HG03095 (cell line): ENCODE data around the gene SPDYC.

Experiments used
- ATAC-seq: cut with Tn5 transposase; IDR thresholded peaks from one replicate; pipeline ENCODE4 v1.9.1; 2021; ENCODE audit warnings: moderate library complexity; ENCODE audit not compliant: unreplicated experiment

The SPDYC gene

DNA sequence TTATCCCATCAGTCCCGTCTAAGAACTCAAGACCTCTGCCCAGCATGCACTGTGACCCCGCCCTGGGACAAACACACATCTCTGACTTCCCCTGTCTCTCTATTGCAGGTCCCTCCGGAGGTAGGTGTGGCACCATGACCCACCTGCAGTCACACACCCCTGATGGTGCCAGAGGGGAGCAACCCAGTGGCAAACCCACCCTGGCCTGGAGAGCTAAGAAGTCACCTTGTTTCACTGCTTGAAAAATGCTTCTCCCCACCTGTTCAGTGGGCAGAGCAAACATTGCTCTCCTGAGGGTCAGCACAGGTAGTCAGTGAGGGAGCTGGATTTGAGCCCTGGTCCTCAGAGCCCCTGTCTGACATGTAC is 35.6 kb downstream of the SPDYC start:
- no peak for ATAC-seq

DNA sequence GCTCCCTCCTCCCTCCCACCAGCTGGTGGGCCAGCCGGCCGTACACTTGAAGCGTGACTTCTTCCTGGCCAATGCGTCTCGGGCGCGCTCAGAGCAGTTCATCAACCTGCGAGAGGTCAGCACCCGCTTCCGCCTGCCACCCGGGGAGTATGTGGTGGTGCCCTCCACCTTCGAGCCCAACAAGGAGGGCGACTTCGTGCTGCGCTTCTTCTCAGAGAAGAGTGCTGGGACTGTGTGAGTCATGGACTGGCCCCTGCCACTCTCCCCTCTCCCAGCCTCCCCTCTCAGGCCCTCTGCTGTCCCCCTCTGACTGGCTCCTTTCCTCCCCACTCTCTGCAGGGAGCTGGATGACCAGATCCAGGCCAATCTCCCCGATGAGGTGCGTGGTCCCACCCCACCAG is 36.4 kb downstream of the SPDYC start:
- no peak for ATAC-seq

DNA sequence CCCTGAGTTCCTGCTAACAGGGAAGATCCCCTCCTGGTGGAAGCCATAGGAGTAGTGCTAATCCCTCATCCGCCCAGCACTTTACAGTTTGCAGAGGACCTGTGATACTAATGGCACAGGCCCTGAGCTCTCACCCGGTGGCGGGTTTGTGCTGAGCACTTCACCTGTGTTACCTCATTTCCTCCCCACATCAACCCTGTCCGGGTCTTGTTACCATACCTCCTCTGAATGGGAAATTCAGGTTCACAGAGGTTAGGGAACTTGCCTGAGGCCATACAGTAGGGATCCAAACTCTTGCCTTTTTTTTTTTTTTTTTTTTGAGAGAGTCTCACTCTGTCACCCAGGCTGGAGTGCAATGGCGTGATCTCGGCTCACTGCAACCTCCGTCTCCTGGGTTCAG is 36.9 kb downstream of the SPDYC start:
- no peak for ATAC-seq

DNA sequence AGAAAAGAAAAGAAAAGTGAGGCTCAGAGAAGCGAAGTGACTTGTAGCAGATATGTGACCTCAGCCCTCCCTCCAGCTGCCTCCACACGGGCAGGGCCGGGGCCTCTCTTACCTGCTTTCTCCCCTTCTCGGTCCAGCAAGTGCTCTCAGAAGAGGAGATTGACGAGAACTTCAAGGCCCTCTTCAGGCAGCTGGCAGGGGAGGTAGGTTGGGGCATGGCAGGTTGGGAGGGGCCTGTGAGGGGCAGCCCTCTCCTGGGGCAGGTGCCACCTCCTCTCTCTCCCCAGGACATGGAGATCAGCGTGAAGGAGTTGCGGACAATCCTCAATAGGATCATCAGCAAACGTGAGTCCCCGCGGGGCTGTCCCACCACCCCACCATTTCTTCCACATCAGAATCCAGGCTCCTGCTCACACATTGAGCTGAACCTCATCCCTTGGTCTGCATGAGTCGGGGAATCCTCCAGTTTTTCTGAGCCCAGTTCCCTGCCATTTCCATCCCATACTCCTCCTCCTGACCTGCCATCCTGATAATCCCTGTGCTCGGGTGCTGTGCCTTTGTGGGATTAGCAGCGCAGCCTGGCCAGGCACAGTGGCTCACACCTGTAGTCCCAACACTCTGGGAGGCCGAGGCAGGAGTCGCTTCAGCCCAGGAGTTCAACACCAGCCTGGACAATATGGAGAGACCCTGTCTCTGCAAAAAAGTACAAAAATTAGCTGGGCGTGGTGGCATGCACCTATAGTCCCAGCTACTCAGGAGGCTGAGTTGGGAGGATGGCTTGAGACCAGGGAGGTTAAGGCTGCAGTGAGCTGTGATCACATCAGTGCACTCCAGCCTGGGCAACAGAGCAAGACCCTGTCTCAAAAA is 38.1 kb downstream of the SPDYC start:
- ATAC-seq, result no peak

DNA sequence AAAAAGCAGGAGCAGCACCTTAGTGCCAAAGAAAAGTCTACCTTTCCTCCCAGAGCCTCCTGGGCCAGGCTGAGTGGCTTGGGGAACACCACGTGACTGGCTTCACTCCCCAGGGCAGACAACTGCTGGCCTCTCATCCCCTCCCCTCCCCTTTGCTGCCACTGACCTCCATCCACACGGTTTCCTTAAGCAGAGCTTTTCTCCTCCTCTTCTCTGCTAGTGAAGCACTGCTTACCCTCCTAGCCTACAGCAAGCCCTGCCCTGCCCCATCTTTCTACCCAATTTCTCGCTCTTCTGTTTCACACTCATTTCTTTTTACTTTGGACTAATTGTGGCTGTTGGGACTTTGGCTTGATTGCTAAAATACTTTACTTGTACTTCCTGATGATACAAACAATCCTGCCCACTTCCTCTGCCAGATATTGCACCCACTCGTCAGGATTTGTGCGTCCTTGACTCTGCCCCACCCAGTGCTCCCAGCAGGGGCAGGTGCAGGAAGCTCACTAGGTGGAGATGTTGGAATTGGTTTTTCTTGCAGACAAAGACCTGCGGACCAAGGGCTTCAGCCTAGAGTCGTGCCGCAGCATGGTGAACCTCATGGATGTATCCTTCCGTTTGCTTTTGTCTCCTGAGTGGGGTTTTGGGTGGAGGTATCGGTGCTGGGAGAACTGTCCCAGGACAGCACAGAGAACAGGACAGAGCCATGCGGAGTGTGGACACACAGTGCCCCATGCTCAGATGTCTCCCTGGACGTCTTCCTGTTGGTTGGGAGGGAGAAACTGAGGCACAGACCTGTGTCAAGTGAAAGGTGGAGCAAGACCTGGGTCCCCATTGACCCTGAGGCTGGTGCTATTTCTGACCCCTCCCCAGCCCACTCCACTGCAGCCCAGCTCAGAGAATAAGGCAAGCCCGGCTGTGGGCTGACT is 39.0 kb downstream of the SPDYC start:
- no peak for ATAC-seq

DNA sequence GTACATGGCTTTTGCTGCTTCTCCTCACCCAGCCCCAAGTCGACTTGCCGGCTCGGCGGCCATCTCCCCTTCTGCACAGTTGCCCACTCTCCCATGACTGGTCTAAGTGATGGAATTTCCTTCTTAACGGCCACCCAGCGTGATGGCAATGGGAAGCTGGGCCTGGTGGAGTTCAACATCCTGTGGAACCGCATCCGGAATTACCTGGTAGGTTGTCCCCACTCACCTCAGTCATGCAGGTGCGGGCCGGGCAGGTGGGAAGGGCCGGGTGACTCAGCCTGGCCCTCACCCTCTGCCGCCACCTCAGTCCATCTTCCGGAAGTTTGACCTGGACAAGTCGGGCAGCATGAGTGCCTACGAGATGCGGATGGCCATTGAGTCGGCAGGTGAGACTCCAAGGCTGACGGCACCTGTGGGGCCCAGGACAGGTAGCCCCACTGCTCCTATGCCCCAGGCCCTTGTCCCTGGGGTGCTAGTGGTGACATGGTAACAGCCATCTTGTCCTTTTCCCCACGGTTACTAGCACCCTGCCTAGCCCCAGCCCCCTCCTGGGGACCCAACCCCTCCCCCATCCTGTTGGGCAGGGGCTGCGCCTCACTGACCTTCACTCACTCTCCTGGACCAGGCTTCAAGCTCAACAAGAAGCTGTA is 39.8 kb downstream of the SPDYC start:
- ATAC-seq, result no peak

DNA sequence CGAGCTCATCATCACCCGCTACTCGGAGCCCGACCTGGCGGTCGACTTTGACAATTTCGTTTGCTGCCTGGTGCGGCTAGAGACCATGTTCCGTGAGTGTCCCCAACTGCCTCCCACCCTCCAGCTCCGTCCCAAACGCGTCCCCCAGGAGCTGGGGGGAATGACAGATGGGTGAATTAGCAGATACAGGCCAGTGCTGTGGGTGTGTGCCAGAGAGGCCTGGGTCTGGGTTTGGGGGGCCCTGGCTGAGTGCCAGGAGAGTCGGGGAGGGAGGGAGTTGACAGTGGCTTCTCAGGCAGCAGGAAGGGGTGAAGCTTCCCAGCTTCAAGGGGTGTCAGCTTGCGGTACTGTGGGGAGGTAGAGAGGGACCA is 40.3 kb downstream of the SPDYC start:
- ATAC-seq, result no peak

DNA sequence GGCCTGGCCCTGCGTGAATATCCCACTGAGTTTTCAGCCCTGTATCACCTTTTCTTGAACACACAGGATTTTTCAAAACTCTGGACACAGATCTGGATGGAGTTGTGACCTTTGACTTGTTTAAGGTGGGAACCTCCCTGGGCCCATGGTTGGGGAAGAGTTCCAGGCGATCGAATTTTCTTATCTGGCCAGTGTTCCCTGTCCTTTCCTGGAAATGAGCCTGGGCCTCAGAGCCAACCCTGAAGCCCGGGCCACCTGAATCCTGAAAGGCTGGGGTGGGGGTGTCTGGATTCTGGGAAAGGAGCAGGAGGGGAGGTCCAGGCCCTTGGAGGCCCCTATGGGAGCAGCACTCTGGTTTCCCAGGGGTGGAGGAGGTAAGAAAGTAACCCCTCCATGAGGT is 40.7 kb downstream of the SPDYC start:
- ATAC-seq, result no peak

DNA sequence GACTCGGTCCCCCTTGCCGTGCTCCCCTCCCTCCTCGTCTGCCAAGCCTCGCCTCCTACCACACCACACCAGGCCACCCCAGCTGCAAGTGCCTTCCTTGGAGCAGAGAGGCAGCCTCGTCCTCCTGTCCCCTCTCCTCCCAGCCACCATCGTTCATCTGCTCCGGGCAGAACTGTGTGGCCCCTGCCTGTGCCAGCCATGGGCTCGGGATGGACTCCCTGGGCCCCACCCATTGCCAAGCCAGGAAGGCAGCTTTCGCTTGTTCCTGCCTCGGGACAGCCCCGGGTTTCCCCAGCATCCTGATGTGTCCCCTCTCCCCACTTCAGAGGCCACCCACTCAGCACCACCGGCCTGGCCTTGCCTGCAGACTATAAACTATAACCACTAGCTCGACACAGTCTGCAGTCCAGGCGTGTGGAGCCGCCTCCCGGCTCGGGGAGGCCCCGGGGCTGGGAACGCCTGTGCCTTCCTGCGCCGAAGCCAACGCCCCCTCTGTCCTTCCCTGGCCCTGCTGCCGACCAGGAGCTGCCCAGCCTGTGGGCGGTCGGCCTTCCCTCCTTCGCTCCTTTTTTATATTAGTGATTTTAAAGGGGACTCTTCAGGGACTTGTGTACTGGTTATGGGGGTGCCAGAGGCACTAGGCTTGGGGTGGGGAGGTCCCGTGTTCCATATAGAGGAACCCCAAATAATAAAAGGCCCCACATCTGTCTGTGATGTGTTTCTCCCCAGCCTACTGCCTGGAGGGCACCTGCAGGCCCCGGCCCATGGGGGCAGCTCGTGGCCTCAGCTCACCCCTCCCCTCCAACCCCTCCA is 41.5 kb downstream of the SPDYC start:
- no peak for ATAC-seq

DNA sequence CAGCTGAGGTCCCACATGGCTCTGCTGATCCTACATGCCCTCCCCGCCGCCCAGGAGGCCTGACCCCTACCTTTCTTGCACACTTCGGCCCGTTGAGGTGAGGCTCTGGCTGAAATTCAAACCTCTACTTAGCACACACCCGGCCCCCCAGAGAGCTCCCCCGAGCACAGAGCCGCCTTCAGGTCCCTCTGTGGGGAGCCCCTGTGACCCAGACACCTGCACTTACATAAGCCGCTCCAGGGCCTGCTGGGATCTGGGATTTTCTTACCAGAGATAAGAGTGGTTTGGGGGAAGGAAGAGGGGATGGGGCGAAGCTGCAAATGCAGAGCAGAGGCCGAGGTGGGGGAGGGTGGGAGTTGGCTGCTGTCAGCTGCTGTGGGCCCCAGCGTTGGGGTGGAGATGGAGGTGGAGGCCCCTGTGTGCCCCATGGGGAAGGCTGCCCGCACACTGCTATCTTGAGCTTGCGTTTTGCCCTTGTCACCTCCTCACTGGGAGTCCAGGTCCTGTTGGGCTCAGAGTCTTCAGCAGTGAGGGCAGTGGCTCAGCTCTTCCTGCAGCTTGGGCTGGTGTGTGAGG is 42.3 kb downstream of the SPDYC start:
- ATAC-seq, result no peak

DNA sequence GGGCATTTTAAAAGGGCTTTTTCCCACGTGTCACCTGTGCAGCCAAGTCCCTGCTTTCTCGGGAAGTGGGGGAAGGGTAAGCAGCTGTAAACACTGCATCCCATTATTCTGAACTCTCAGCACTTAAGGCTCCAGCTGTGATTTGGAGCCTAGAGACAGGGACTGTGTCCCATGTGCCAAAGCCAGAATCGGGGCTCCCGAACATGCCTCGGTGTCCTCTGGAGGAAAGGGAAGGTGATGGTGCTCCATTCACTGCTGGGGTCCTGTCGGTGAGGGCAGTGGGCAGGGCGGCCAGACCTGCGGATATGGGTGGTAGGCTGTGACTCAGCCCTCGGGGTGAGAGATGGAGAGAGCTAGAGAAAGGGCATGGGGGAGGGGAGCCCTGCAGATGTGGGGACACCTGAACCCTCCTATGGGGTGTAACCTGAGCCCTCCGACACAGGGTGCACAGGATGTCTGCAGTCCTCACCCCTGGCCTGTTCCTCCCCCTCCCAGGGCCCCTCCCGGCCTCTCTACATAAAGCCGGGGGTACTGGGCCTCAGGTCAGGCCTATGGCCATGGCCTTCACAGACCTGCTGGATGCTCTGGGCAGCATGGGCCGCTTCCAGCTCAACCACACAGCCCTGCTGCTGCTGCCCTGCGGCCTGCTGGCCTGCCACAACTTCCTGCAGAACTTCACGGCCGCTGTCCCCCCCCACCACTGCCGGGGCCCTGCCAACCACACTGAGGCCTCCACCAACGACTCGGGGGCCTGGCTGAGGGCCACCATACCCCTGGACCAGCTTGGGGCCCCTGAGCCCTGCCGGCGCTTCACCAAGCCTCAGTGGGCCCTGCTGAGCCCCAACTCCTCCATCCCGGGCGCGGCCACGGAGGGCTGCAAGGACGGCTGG is 43.5 kb downstream of the SPDYC start:
- no peak for ATAC-seq

DNA sequence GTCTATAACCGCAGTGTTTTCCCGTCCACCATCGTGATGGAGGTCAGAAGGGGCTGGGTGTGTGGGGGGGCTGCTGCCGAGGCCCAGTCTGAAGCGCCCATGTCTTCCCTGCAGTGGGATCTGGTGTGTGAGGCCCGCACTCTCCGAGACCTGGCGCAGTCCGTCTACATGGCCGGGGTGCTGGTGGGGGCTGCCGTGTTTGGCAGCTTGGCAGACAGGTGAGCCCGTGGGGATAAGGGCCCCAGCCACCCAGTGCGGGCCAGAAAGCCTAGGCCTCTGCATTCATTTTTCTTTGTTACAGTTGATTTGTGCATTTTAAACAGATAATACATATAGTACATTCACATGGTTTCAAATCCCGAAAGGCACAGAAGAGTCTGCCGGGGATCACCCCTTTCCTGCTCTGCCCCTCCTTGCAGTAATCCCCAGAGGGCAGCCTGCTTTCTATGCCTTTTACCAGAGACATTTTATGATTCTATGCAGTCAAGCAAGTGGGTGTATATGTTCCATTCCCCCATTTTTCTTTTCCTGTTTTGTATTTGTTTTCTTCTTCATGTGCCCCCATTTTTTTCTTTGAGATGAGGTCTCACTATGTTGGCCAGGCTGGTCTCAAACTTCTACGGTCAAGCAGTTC is 44.3 kb downstream of the SPDYC start:
- no peak for ATAC-seq

DNA sequence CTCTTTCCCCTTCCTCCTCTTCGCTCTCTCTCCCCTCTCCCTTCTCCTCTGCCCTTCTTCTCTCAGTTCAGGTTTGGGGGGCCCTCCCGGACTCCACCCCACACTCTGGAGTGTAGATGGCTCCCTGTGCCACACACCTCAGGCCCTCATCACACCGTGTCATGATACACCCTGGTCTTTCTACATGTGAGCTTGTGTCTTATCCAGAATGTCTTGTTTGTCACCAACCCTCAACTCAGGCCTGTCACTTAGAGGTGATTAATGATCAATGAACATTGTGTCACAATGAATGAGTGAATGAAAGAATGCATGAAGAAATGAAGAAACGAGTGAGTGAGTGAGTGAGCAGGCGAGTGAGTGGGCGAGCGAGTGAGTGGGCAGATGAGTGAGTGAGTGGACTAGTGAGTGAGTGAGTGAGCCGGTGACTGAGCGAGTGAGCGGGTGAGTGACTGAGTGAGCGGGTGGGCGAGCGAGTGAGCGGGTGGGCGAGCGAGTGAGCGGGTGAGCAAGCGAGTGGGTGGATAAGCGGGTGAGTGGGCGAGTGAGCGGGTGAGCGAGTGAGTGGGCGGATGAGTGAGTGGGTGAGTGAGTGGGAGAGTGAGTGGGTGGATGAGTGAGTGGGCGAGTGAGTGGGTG is 45.5 kb downstream of the SPDYC start:
- no peak for ATAC-seq

DNA sequence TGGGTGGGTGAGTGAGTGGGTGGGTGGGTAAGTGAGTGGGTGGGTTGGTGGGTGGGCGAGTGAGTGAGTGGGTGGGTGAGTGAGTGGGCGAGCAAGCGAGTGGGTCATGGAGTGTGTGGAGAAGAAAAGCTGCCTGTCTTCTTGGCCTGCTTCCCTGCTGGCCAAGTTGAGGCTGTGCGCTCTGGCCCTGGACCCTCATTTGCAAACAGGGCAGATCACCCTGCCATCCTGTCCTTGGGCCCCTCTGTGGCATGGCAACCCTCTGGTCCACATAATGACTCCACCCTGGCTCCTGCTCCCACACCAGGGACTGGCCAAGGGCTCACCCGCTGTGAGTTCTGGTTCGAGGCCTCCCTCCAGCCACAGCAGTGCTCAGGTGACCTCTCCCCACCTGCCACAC is 46.8 kb downstream of the SPDYC start:
- ATAC-seq, result no peak

DNA sequence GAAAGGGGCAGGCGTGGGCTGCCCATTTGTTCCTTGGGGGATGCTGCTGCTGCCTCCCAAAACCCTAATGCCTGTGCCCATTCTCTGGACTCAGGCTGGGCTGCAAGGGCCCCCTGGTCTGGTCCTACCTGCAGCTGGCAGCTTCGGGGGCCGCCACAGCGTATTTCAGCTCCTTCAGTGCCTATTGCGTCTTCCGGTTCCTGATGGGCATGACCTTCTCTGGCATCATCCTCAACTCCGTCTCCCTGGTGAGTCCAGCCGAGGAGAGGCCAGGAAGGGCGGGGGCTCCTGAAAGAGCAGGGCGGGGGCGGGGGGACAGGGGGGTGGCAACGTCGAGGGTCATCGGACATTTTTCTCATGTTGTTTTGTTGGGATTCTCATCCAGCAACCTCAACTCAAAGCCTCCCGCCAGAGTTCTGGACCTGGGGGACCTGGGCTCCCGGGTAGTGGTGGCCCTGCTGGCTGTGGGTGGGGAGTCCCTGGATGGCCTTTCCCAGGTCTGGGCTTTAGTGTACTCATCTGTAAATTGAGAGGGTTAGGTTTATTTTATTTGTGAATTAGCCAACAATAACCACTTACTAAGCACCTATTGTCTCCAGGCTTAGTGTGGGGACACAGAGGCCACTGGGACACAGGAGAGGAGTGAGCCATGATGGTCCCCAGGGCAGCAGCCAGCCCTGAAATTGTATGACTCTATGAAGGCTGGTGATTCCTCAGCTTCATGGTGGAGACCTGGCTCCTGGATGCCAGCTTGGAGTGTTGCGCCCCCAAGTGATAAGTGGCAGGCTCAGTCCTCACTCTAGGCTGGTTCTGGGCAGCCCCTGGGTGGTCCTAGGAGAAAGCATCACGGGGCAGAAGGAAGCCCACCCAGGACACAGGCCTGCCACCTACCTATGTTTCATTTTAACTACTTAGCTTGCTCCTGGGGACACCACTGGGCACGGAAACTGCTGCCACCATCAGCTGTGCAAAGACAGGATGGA is 47.7 kb downstream of the SPDYC start:
- no peak for ATAC-seq

DNA sequence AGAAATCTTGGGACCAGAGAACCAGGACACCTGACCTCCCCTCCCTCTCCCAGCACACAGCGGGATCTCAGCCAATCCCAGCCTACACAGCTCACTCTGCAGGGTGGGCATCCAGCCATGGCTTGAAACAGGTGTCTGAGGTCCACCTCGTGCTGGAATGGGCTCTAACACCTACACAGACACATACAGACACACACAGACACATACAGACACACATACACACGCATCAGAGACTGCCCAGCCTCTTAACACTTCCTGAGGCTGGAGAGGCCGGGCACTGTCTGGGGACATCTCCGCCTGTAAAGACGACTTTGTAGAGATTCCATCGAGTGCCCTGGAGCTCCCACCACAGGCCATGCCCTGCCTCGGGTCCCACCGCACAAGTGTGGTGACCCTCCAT is 48.4 kb downstream of the SPDYC start:
- no peak for ATAC-seq

DNA sequence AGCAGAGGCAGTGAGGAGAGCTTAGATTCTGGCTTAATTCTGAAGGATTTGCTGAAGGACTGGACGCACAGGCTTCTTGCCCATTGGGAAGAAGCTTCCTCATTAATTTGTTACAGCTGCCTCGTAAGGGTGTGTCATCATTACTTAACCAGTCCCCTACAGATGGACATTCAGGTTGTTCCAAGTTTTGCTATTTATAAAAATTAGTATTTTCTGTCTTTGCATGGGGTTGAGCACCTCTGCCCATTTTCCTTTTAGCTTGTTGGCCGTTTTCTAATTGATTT is 49.8 kb downstream of the SPDYC start:
- ATAC-seq, result no peak

DNA sequence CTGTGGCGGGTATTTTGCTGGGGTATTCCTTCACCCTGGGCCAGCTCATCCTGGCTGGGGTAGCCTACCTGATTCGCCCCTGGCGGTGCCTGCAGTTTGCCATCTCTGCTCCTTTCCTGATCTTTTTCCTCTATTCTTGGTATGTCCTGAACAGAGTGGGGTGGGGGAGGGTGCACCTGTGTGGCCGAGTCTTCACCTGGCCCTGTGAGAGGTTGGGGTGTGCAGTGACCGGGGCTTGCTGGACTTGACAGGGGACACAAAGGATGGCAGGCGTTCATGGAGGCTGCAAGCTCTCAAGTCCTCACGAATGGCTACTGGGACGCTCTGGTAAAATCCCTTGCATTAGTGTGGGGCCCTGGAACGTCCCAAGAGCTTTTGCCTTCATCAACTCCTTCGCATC is 51.0 kb downstream of the SPDYC start:
- no peak for ATAC-seq
